GM12878 (cell line): ENCODE measurements around the gene GPC5. TPM values are rescaled to one million over a fixed set of nuclear protein-coding genes. Genes with fewer than 3 reads are reported as not detected.

Experiments used
- ATAC-seq: fragments of 200-7000 bp; cut with Tn5 transposase; 3 replicates; pipeline ENCODE4 v1.9.1; 2020; ENCODE audit warnings: mild to moderate bottlenecking, moderate library complexity
- BruUV-seq: library from RNA; stranded (reverse); fragments of 400-500 nt; replicated peaks from 2 replicates; lab custom pipeline; 2021; lab: Mats Ljungman, UMichigan
- CTCF ChIA-PET: fragments of 300-600 bp; sonication (Branson Sonifier 250); formaldehyde crosslinking; extraction: SDS; loops from one replicate; lab custom pipeline; 2021; ENCODE audit warnings: inconsistent platforms; lab: Yijun Ruan, JAX
- POLR2A ChIA-PET: fragments of 350-600 bp; formaldehyde crosslinking; extraction: SDS; loops from one replicate; lab custom pipeline; 2021; ENCODE audit warnings: inconsistent platforms; lab: Charles Lee
- RAD21 ChIA-PET: fragments of 300-600 bp; sonication (Branson Sonifier 250); formaldehyde crosslinking; loops from one replicate; lab custom pipeline; 2023; ENCODE audit warnings: antibody characterized with exemption; ENCODE audit not compliant: unreplicated experiment; lab: Charles Lee
- SMC1A ChIA-PET: fragments of 300-600 bp; sonication (Branson Sonifier 250); formaldehyde crosslinking; loops from one replicate; lab custom pipeline; 2023; ENCODE audit not compliant: unreplicated experiment, uncharacterized antibody; lab: Charles Lee
- DNase-seq: peaks from one replicate; pipeline ENCODE4 v3.0.0-alpha.2; 2011; ENCODE audit warnings: low read depth, low spot score
- FAIRE-seq: peaks from 3 replicates; lab custom pipeline; 2011; peaks lifted over from hg19 to GRCh38; lab: Jason Lieb, UNC
- H2AFZ ChIP-seq: 2 replicates; pipeline ENCODE4 v1.6.0; 2011; ENCODE audit warnings: low read depth, low read length, control low read depth; ENCODE audit not compliant: control insufficient read depth
- H3K27ac ChIP-seq: 2 replicates; pipeline ENCODE4 v1.5.1; 2011; ENCODE audit warnings: control low read depth; ENCODE audit not compliant: control insufficient read depth, insufficient read depth
- H3K27me3 ChIP-seq, 2 experiments: replicated peaks in 1 of 2; 2 replicates each; pipeline versions ENCODE4 v1.6.0 to v1.6.1; 2011; ENCODE audit warnings: low read length in 1 of 2; ENCODE audit not compliant: control insufficient read depth in 2 of 2, insufficient read depth in 2 of 2
- H3K36me3 ChIP-seq, 2 experiments: 2 replicates each; pipeline ENCODE4 v1.5.1; 2011; ENCODE audit warnings: low read length in 1 of 2; ENCODE audit not compliant: control insufficient read depth in 2 of 2, insufficient read depth in 2 of 2
- H3K4me1 ChIP-seq: 2 replicates; pipeline ENCODE4 v1.6.1; 2011; ENCODE audit warnings: mild to moderate bottlenecking, low read length, moderate library complexity, mixed read lengths; ENCODE audit not compliant: control insufficient read depth, insufficient read depth
- H3K4me2 ChIP-seq: 2 replicates; pipeline ENCODE4 v1.6.0; 2011; ENCODE audit warnings: control low read depth; ENCODE audit not compliant: control insufficient read depth, insufficient read depth
- H3K4me3 ChIP-seq: fragments of 200-600 bp; sonication (generic); 2 replicates; pipeline ENCODE4 v1.5.1; 2016
- H3K79me2 ChIP-seq: 2 replicates; pipeline ENCODE4 v1.6.0; 2011; ENCODE audit warnings: low read length; ENCODE audit not compliant: control insufficient read depth, insufficient read depth
- H3K9ac ChIP-seq: 2 replicates; pipeline ENCODE4 v1.8.0; 2011; ENCODE audit warnings: low read length, control low read depth, mixed read lengths; ENCODE audit not compliant: control insufficient read depth, insufficient read depth
- H3K9me3 ChIP-seq: replicated peaks from 3 replicates; pipeline ENCODE4 v1.5.1; 2011; ENCODE audit warnings: mild to moderate bottlenecking, low read length; ENCODE audit not compliant: control insufficient read depth, insufficient read depth
- H4K20me1 ChIP-seq: 2 replicates; pipeline ENCODE4 v1.6.0; 2011; ENCODE audit not compliant: control insufficient read depth, insufficient read depth
- ATF7 ChIP-seq: fragments of 450-650 bp; IDR thresholded peaks from 2 replicates; pipeline ENCODE4 v1.6.1; 2016; ENCODE audit warnings: low read depth, mild to moderate bottlenecking
- BHLHE40 ChIP-seq, 2 experiments: fragments of 450-650 bp in 1 of 2; IDR thresholded peaks; 2 replicates each; pipeline ENCODE4 v1.6.1; 2011 to 2017; ENCODE audit warnings: low read depth in 2 of 2, borderline replicate concordance in 1 of 2, improper control_type of control experiment in 1 of 2, low read length in 1 of 2, mild to moderate bottlenecking in 1 of 2
- EED ChIP-seq: sonication (generic); IDR thresholded peaks from 2 replicates; pipeline ENCODE4 v1.6.1; 2016; ENCODE audit warnings: antibody characterized with exemption, low read depth
- ELK1 ChIP-seq: IDR thresholded peaks from 2 replicates; pipeline ENCODE4 v1.6.1; 2012; ENCODE audit warnings: low read depth, low read length, improper control_type of control experiment
- FOS ChIP-seq: IDR thresholded peaks from 3 replicates; pipeline ENCODE4 v1.6.1; 2011; ENCODE audit warnings: borderline replicate concordance; ENCODE audit not compliant: insufficient read length; ENCODE audit errors: extremely low read depth
- PRDM15 ChIP-seq: fragments of 450-650 bp; formaldehyde crosslinking; IDR thresholded peaks from 2 replicates; pipeline ENCODE4 v1.4.0; 2020; ENCODE audit warnings: mild to moderate bottlenecking, moderate library complexity
- RCOR1 ChIP-seq: conservative IDR thresholded peaks from 2 replicates; pipeline ENCODE4 v1.6.1; 2012; ENCODE audit warnings: low read depth, low read length, improper control_type of control experiment
- SREBF1 ChIP-seq: IDR thresholded peaks from 2 replicates; pipeline ENCODE4 v1.6.1; 2012; ENCODE audit warnings: mild to moderate bottlenecking, low read length
- STAT3 ChIP-seq: IDR thresholded peaks from 2 replicates; pipeline ENCODE4 v1.6.1; 2011; ENCODE audit warnings: low read depth, low read length, improper control_type of control experiment
- TBL1XR1 ChIP-seq: IDR thresholded peaks from 2 replicates; pipeline ENCODE4 v1.6.1; 2012; ENCODE audit warnings: low read depth, low read length, improper control_type of control experiment
- WGBS: methylation state at CpG from one replicate; pipeline ENCODE4 v1.1.6; 2016; ENCODE audit warnings: low lambda C conversion rate; ENCODE audit not compliant: insufficient replicate concordance, insufficient coverage; ENCODE audit errors: missing lambda C conversion rate; 5-methylcytosine and 5-hydroxymethylcytosine counted together
- in situ Hi-C: fragments of 300-500 bp; cut with MboI; formaldehyde crosslinking; loops from 9 replicates; pipeline ENCODE4 v1.14.3; 2018; ENCODE audit warnings: mixed read lengths
- intact Hi-C: fragments of 100-400 bp; cut with micrococcal nuclease; formaldehyde crosslinking; loops from one replicate; pipeline ENCODE4 v1.14.2; 2022; ENCODE audit not compliant: unreplicated experiment
- polyA plus RNA-seq, 11 experiments: library from polyadenylated mRNA; depleted of rRNA in 4 of 11; unstranded in 6 of 11; stranded (reverse) in 5 of 11; fragments of >200 nt; fragmentation: Nextera tagmentation in 4 of 11; fragmentation: Illumina TruSeq in 1 of 11; extraction: Ambion mirVana in 4 of 11; extraction: Trizol in 1 of 11; gene quantifications; 1 replicate in 1 of 11; 2 replicates in 10 of 11; pipeline versions ENCODE4 v1.2.1 to v1.2.3, GENCODE V29; 2011 to 2016; ENCODE audit warnings: inconsistent platforms in 2 of 11, missing spikeins in 2 of 11, low read depth in 1 of 11
- total RNA-seq, 4 experiments: library from RNA; depleted of rRNA in 3 of 4; stranded (reverse); fragments of >200 nt in 3 of 4; fragmentation: Illumina TruSeq in 1 of 4; extraction: Trizol in 1 of 4; gene quantifications; 2 replicates each; pipeline versions ENCODE4 v1.2.1 to v1.2.3, GENCODE V29; 2013 to 2021

The GPC5 gene
- total and polyA plus RNA-seq, 10 of the 15 experiments (the other 5 are each of a cell fraction or from before 2014, with no cell fraction given) = 0.05 to 0.87 (median 0.44) TPM; not detected in 1

GRCh38 chr13:92621985-92622384, 1223.6 kb downstream of the GPC5 start (continued):
- TF ChIP-seq ELK1 = no peak
- TF ChIP-seq STAT3 = no peak
- no peak for TF ChIP-seq SREBF1

- intact Hi-C loops = no loop called here
- Histone ChIP-seq H3K9ac (no peak overlapping the region), H3K4me3 (no peak overlapping the region), H2AFZ (no peak overlapping the region), H3K27ac (no peak overlapping the region), H3K9me3 (no peaks in the 10 kb centered on the region), H3K27me3 (no peaks in the 10 kb centered on the region), H3K4me1 (no peaks in the 10 kb centered on the region), H3K79me2 (no peaks in the 10 kb centered on the region), H3K36me3 (no peaks in the 10 kb centered on the region), H3K4me2 (no peak overlapping the region), H4K20me1 (no peaks in the 10 kb centered on the region)
- TF ChIP-seq BHLHE40 (IDR thresholded peaks at IDR 0.05; ENCODE audit: borderline replicate concordance in 1 of 2, low read depth in 2 of 2, low read length in 1 of 2) = no peak
- TF ChIP-seq TBL1XR1 = no peak
- TF ChIP-seq EED = no peak
- TF ChIP-seq ATF7 = no peak
- no peak for TF ChIP-seq RCOR1
- TF ChIP-seq FOS = no peak
- no peak for TF ChIP-seq PRDM15 (CRISPR knock-in tag)
- DNase-seq = no peak
- FAIRE-seq = no peak
- no peak for ATAC-seq
- SMC1A ChIA-PET = no interaction called here
- POLR2A ChIA-PET = no interaction called here
- CTCF ChIA-PET = no interaction called here
- RAD21 ChIA-PET = no interaction called here
- WGBS = 5% methylated on average over 3 of the region's 3 CpGs
- in situ Hi-C loops = no loop called here
- BruUV-seq = no TSS peak
Measured at GRCh38 chr13:92622905-92623304, 1224.5 kb downstream of the GPC5 start.
